WI38 (cell line): ENCODE data around the gene LANCL2.

Source experiments
- H3K4me3 ChIP-seq: 2 replicates; pipeline ENCODE4 v1.5.1; 2011; ENCODE audit warnings: low read depth, mild to moderate bottlenecking, control low read depth, low read length
- TF ChIP-seq, protein P1 (sequence below): IDR thresholded peaks from 2 replicates; pipeline ENCODE4 v1.5.1; 2012; ENCODE audit warnings: low read depth, mild to moderate bottlenecking, control low read depth, low read length

Gene LANCL2

GRCh38 chr7:55439627-55440026, 74.5 kb downstream of the LANCL2 start:
- TF ChIP-seq, protein P1, sequence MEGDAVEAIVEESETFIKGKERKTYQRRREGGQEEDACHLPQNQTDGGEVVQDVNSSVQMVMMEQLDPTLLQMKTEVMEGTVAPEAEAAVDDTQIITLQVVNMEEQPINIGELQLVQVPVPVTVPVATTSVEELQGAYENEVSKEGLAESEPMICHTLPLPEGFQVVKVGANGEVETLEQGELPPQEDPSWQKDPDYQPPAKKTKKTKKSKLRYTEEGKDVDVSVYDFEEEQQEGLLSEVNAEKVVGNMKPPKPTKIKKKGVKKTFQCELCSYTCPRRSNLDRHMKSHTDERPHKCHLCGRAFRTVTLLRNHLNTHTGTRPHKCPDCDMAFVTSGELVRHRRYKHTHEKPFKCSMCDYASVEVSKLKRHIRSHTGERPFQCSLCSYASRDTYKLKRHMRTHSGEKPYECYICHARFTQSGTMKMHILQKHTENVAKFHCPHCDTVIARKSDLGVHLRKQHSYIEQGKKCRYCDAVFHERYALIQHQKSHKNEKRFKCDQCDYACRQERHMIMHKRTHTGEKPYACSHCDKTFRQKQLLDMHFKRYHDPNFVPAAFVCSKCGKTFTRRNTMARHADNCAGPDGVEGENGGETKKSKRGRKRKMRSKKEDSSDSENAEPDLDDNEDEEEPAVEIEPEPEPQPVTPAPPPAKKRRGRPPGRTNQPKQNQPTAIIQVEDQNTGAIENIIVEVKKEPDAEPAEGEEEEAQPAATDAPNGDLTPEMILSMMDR, result no peak
- H3K4me3 ChIP-seq, result no peak overlapping the region

- TF ChIP-seq, protein P1, result no peak
- H3K4me3 ChIP-seq, result no peak overlapping the region
Measured at GRCh38 chr7:55440040-55440690, 75.0 kb downstream of the LANCL2 start.

GRCh38 chr7:55441002-55441401, 75.9 kb downstream of the LANCL2 start:
- H3K4me3 ChIP-seq, result no peak overlapping the region
- TF ChIP-seq, protein P1, result no peak

- TF ChIP-seq, protein P1, result no peak
- no peak overlapping the region for H3K4me3 ChIP-seq
Measured at GRCh38 chr7:55441774-55442522, 76.8 kb downstream of the LANCL2 start.

GRCh38 chr7:55444786-55445185, 79.6 kb downstream of the LANCL2 start:
- TF ChIP-seq, protein P1, result no peak

GRCh38 chr7:55448526-55448925, 83.4 kb downstream of the LANCL2 start:
- H3K4me3 ChIP-seq, result no peak overlapping the region
- TF ChIP-seq, protein P1, result no peak

More at GRCh38 chr7:55444786-55445185, 79.6 kb downstream of the LANCL2 start:
- H3K4me3 ChIP-seq, result no peak overlapping the region

- H3K4me3 ChIP-seq, result no peak overlapping the region
- TF ChIP-seq, protein P1, result no peak
Measured at GRCh38 chr7:55449205-55449991, 84.3 kb downstream of the LANCL2 start.
